GM12878 (cell line): ENCODE data around the gene PROP1. TPM values are rescaled to one million over a fixed set of nuclear protein-coding genes. Genes with fewer than 3 reads are reported as not detected.

Experiments used
- ATAC-seq: fragments of 200-7000 bp; cut with Tn5 transposase; 3 replicates; pipeline ENCODE4 v1.9.1; 2020; ENCODE audit warnings: mild to moderate bottlenecking, moderate library complexity
- BruUV-seq: library from RNA; stranded (reverse); fragments of 400-500 nt; replicated peaks from 2 replicates; lab custom pipeline; 2021; lab: Mats Ljungman, UMichigan
- CTCF ChIA-PET: fragments of 300-600 bp; sonication (Branson Sonifier 250); formaldehyde crosslinking; extraction: SDS; loops from one replicate; lab custom pipeline; 2021; ENCODE audit warnings: inconsistent platforms; lab: Yijun Ruan, JAX
- POLR2A ChIA-PET: fragments of 350-600 bp; formaldehyde crosslinking; extraction: SDS; loops from one replicate; lab custom pipeline; 2021; ENCODE audit warnings: inconsistent platforms; lab: Charles Lee
- RAD21 ChIA-PET: fragments of 300-600 bp; sonication (Branson Sonifier 250); formaldehyde crosslinking; loops from one replicate; lab custom pipeline; 2023; ENCODE audit warnings: antibody characterized with exemption; ENCODE audit not compliant: unreplicated experiment; lab: Charles Lee
- SMC1A ChIA-PET: fragments of 300-600 bp; sonication (Branson Sonifier 250); formaldehyde crosslinking; loops from one replicate; lab custom pipeline; 2023; ENCODE audit not compliant: unreplicated experiment, uncharacterized antibody; lab: Charles Lee
- DNase-seq: peaks from one replicate; pipeline ENCODE4 v3.0.0-alpha.2; 2011; ENCODE audit warnings: low read depth, low spot score
- FAIRE-seq: peaks from 3 replicates; lab custom pipeline; 2011; peaks lifted over from hg19 to GRCh38; lab: Jason Lieb, UNC
- H2AFZ ChIP-seq: 2 replicates; pipeline ENCODE4 v1.6.0; 2011; ENCODE audit warnings: low read depth, low read length, control low read depth; ENCODE audit not compliant: control insufficient read depth
- H3K27ac ChIP-seq: 2 replicates; pipeline ENCODE4 v1.5.1; 2011; ENCODE audit warnings: control low read depth; ENCODE audit not compliant: control insufficient read depth, insufficient read depth
- H3K27me3 ChIP-seq, 2 experiments: replicated peaks in 1 of 2; 2 replicates each; pipeline versions ENCODE4 v1.6.0 to v1.6.1; 2011; ENCODE audit warnings: low read length in 1 of 2; ENCODE audit not compliant: control insufficient read depth in 2 of 2, insufficient read depth in 2 of 2
- H3K36me3 ChIP-seq, 2 experiments: 2 replicates each; pipeline ENCODE4 v1.5.1; 2011; ENCODE audit warnings: low read length in 1 of 2; ENCODE audit not compliant: control insufficient read depth in 2 of 2, insufficient read depth in 2 of 2
- H3K4me1 ChIP-seq: 2 replicates; pipeline ENCODE4 v1.6.1; 2011; ENCODE audit warnings: mild to moderate bottlenecking, low read length, moderate library complexity, mixed read lengths; ENCODE audit not compliant: control insufficient read depth, insufficient read depth
- H3K4me2 ChIP-seq: 2 replicates; pipeline ENCODE4 v1.6.0; 2011; ENCODE audit warnings: control low read depth; ENCODE audit not compliant: control insufficient read depth, insufficient read depth
- H3K4me3 ChIP-seq: fragments of 200-600 bp; sonication (generic); 2 replicates; pipeline ENCODE4 v1.5.1; 2016
- H3K79me2 ChIP-seq: 2 replicates; pipeline ENCODE4 v1.6.0; 2011; ENCODE audit warnings: low read length; ENCODE audit not compliant: control insufficient read depth, insufficient read depth
- H3K9ac ChIP-seq: 2 replicates; pipeline ENCODE4 v1.8.0; 2011; ENCODE audit warnings: low read length, control low read depth, mixed read lengths; ENCODE audit not compliant: control insufficient read depth, insufficient read depth
- H3K9me3 ChIP-seq: replicated peaks from 3 replicates; pipeline ENCODE4 v1.5.1; 2011; ENCODE audit warnings: mild to moderate bottlenecking, low read length; ENCODE audit not compliant: control insufficient read depth, insufficient read depth
- H4K20me1 ChIP-seq: 2 replicates; pipeline ENCODE4 v1.6.0; 2011; ENCODE audit not compliant: control insufficient read depth, insufficient read depth
- CEBPB ChIP-seq, 2 experiments: fragments of 150-350 bp in 1 of 2; IDR thresholded peaks; 2 replicates each; pipeline ENCODE4 v1.6.1; 2012 to 2014; ENCODE audit warnings: low read depth in 2 of 2, low read length in 2 of 2, borderline replicate concordance in 1 of 2, inconsistent platforms in 1 of 2
- CREB1 ChIP-seq: IDR thresholded peaks from 2 replicates; pipeline ENCODE4 v1.6.1; 2012; ENCODE audit warnings: low read depth, mild to moderate bottlenecking, inconsistent platforms
- JUNB ChIP-seq: IDR thresholded peaks from 2 replicates; pipeline ENCODE4 v1.6.1; 2016; ENCODE audit warnings: antibody characterized with exemption, mild to moderate bottlenecking
- JUND ChIP-seq: IDR thresholded peaks from 2 replicates; pipeline ENCODE4 v1.6.1; 2012; ENCODE audit warnings: low read depth, mild to moderate bottlenecking, low read length, improper control_type of control experiment, moderate library complexity
- KAT2A ChIP-seq: conservative IDR thresholded peaks from 2 replicates; pipeline ENCODE4 v1.6.1; 2011; ENCODE audit warnings: low read depth, low read length; ENCODE audit not compliant: control insufficient read depth
- RFX5 ChIP-seq: IDR thresholded peaks from 2 replicates; pipeline ENCODE4 v1.6.1; 2011; ENCODE audit warnings: low read depth, low read length, improper control_type of control experiment
- RUNX3 ChIP-seq: IDR thresholded peaks from 2 replicates; pipeline ENCODE4 v1.6.1; 2012; ENCODE audit warnings: low read length, inconsistent platforms
- TARDBP ChIP-seq: IDR thresholded peaks from 2 replicates; pipeline ENCODE4 v1.6.1; 2016; ENCODE audit warnings: borderline replicate concordance
- ZSCAN29 ChIP-seq: fragments of 450-650 bp; IDR thresholded peaks from 2 replicates; pipeline ENCODE4 v1.6.1; 2017; ENCODE audit warnings: mild to moderate bottlenecking, moderate library complexity
- WGBS: methylation state at CpG from one replicate; pipeline ENCODE4 v1.1.6; 2016; ENCODE audit warnings: low lambda C conversion rate; ENCODE audit not compliant: insufficient replicate concordance, insufficient coverage; ENCODE audit errors: missing lambda C conversion rate; 5-methylcytosine and 5-hydroxymethylcytosine counted together
- in situ Hi-C: fragments of 300-500 bp; cut with MboI; formaldehyde crosslinking; loops from 9 replicates; pipeline ENCODE4 v1.14.3; 2018; ENCODE audit warnings: mixed read lengths
- intact Hi-C: fragments of 100-400 bp; cut with micrococcal nuclease; formaldehyde crosslinking; loops from one replicate; pipeline ENCODE4 v1.14.2; 2022; ENCODE audit not compliant: unreplicated experiment
- polyA plus RNA-seq, 11 experiments: library from polyadenylated mRNA; depleted of rRNA in 4 of 11; unstranded in 6 of 11; stranded (reverse) in 5 of 11; fragments of >200 nt; fragmentation: Nextera tagmentation in 4 of 11; fragmentation: Illumina TruSeq in 1 of 11; extraction: Ambion mirVana in 4 of 11; extraction: Trizol in 1 of 11; gene quantifications; 1 replicate in 1 of 11; 2 replicates in 10 of 11; pipeline versions ENCODE4 v1.2.1 to v1.2.3, GENCODE V29; 2011 to 2016; ENCODE audit warnings: inconsistent platforms in 2 of 11, missing spikeins in 2 of 11, low read depth in 1 of 11
- total RNA-seq, 4 experiments: library from RNA; depleted of rRNA in 3 of 4; stranded (reverse); fragments of >200 nt in 3 of 4; fragmentation: Illumina TruSeq in 1 of 4; extraction: Trizol in 1 of 4; gene quantifications; 2 replicates each; pipeline versions ENCODE4 v1.2.1 to v1.2.3, GENCODE V29; 2013 to 2021
- TF ChIP-seq, protein P1 (sequence below): fragments of 450-650 bp; IDR thresholded peaks from 2 replicates; pipeline ENCODE4 v1.6.1; 2017; ENCODE audit warnings: mild to moderate bottlenecking, low read depth, inconsistent platforms; ENCODE audit not compliant: poor library complexity, severe bottlenecking
- TF ChIP-seq, protein P2 (sequence below): fragments of 450-650 bp; IDR thresholded peaks from 2 replicates; pipeline ENCODE4 v1.6.1; 2018; ENCODE audit warnings: mild to moderate bottlenecking, low read depth, moderate library complexity; ENCODE audit not compliant: partially characterized antibody
- TF ChIP-seq, protein P3 (sequence below): IDR thresholded peaks from 2 replicates; pipeline ENCODE4 v1.6.1; 2012; ENCODE audit warnings: improper control_type of control experiment, low read depth, low read length; ENCODE audit not compliant: insufficient replicate concordance

The PROP1 gene
- total and polyA plus RNA-seq, 10 of the 15 experiments (the other 5 are each of a cell fraction or from before 2014, with no cell fraction given): not detected

DNA sequence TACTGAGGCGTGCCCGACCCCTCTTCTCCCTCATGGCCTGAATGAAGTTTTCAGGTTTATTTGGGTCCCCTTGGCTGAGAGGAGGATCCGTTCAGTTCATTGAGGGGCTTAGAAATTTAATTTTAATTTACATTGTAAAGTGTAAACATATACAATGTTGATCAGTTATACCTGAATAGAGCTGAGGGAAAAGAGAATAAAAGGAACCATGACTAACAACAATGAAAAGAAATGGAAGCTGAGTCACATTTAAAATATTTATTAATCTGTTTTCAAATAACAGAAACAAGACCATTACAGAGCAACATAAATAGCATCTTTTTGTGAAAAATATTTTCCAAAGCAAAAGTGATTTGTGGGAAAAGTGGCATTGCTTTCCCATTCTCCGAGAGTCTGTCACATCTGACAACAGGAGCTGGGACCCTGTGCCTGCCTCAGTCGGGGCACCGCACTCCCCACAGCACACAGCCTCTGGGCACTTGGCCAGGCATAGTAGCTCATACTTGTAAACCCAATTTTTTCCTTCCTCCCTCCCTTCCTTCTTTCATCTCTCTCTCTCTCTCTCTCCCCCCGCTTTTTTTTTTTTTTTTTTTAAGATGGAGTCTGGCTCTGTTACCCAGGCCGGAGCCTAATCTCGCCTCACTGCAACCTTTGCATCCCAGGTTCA is 28.7 kb downstream of the PROP1 start:
- FAIRE-seq: no peak
- intact Hi-C loops: no loop called here
- POLR2A ChIA-PET: interaction anchor here (0.6 kb wide), 1 partner anchor 1375 kb away, joined by 4 read pairs; no protein-coding TSS in a partner anchor
- TF ChIP-seq RUNX3: no peak
- no peak for TF ChIP-seq ZSCAN29
- TF ChIP-seq, protein P1, sequence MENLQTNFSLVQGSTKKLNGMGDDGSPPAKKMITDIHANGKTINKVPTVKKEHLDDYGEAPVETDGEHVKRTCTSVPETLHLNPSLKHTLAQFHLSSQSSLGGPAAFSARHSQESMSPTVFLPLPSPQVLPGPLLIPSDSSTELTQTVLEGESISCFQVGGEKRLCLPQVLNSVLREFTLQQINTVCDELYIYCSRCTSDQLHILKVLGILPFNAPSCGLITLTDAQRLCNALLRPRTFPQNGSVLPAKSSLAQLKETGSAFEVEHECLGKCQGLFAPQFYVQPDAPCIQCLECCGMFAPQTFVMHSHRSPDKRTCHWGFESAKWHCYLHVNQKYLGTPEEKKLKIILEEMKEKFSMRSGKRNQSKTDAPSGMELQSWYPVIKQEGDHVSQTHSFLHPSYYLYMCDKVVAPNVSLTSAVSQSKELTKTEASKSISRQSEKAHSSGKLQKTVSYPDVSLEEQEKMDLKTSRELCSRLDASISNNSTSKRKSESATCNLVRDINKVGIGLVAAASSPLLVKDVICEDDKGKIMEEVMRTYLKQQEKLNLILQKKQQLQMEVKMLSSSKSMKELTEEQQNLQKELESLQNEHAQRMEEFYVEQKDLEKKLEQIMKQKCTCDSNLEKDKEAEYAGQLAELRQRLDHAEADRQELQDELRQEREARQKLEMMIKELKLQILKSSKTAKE: no peak
- TF ChIP-seq, protein P2, sequence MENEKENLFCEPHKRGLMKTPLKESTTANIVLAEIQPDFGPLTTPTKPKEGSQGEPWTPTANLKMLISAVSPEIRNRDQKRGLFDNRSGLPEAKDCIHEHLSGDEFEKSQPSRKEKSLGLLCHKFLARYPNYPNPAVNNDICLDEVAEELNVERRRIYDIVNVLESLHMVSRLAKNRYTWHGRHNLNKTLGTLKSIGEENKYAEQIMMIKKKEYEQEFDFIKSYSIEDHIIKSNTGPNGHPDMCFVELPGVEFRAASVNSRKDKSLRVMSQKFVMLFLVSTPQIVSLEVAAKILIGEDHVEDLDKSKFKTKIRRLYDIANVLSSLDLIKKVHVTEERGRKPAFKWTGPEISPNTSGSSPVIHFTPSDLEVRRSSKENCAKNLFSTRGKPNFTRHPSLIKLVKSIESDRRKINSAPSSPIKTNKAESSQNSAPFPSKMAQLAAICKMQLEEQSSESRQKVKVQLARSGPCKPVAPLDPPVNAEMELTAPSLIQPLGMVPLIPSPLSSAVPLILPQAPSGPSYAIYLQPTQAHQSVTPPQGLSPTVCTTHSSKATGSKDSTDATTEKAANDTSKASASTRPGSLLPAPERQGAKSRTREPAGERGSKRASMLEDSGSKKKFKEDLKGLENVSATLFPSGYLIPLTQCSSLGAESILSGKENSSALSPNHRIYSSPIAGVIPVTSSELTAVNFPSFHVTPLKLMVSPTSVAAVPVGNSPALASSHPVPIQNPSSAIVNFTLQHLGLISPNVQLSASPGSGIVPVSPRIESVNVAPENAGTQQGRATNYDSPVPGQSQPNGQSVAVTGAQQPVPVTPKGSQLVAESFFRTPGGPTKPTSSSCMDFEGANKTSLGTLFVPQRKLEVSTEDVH: no peak
- TF ChIP-seq RFX5: no peak
- TF ChIP-seq TARDBP: no peak
- TF ChIP-seq CEBPB (IDR thresholded peaks at IDR 0.05; ENCODE audit: borderline replicate concordance in 1 of 2, low read depth in 2 of 2, low read length in 2 of 2): no peak
- TF ChIP-seq JUNB: no peak
- no peak for TF ChIP-seq KAT2A
- TF ChIP-seq, protein P3, sequence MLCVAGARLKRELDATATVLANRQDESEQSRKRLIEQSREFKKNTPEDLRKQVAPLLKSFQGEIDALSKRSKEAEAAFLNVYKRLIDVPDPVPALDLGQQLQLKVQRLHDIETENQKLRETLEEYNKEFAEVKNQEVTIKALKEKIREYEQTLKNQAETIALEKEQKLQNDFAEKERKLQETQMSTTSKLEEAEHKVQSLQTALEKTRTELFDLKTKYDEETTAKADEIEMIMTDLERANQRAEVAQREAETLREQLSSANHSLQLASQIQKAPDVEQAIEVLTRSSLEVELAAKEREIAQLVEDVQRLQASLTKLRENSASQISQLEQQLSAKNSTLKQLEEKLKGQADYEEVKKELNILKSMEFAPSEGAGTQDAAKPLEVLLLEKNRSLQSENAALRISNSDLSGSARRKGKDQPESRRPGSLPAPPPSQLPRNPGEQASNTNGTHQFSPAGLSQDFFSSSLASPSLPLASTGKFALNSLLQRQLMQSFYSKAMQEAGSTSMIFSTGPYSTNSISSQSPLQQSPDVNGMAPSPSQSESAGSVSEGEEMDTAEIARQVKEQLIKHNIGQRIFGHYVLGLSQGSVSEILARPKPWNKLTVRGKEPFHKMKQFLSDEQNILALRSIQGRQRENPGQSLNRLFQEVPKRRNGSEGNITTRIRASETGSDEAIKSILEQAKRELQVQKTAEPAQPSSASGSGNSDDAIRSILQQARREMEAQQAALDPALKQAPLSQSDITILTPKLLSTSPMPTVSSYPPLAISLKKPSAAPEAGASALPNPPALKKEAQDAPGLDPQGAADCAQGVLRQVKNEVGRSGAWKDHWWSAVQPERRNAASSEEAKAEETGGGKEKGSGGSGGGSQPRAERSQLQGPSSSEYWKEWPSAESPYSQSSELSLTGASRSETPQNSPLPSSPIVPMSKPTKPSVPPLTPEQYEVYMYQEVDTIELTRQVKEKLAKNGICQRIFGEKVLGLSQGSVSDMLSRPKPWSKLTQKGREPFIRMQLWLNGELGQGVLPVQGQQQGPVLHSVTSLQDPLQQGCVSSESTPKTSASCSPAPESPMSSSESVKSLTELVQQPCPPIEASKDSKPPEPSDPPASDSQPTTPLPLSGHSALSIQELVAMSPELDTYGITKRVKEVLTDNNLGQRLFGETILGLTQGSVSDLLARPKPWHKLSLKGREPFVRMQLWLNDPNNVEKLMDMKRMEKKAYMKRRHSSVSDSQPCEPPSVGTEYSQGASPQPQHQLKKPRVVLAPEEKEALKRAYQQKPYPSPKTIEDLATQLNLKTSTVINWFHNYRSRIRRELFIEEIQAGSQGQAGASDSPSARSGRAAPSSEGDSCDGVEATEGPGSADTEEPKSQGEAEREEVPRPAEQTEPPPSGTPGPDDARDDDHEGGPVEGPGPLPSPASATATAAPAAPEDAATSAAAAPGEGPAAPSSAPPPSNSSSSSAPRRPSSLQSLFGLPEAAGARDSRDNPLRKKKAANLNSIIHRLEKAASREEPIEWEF: no peak
- TF ChIP-seq CREB1: no peak
- no peak for TF ChIP-seq JUND

More for the DNA sequence above, 28.7 kb downstream of the PROP1 start:
- H3K4me1 ChIP-seq: no peaks in the 10 kb centered on the region
- ATAC-seq: no peak
- no peaks in the 10 kb centered on the region for H4K20me1 ChIP-seq
- 53% methylated on average over 9 of the region's 9 CpGs for WGBS
- ChIA-PET SMC1A (no interaction called here), RAD21 (no interaction called here), CTCF (no interaction called here)
- no peak overlapping the region for H3K4me2 ChIP-seq
- H3K9ac ChIP-seq: no peak overlapping the region
- no peak overlapping the region for H2AFZ ChIP-seq
- H3K27ac ChIP-seq: no peak overlapping the region
- DNase-seq: no peak
- BruUV-seq: no TSS peak
- H3K36me3 ChIP-seq: no peaks in the 10 kb centered on the region
- no peaks in the 10 kb centered on the region for H3K27me3 ChIP-seq
- in situ Hi-C loops: no loop called here
- no peaks in the 10 kb centered on the region for H3K79me2 ChIP-seq
- H3K9me3 ChIP-seq: no peaks in the 10 kb centered on the region
- no peak overlapping the region for H3K4me3 ChIP-seq
